ENCODE data around the gene ETF1.

ETF1 gene

GRCh38 chr5:138502521-138502920 is 40.5 kb downstream of the ETF1 start:
- H3K4me3 ChIP-seq (ENCODE audit: low read depth, low read length), result no peak overlapping the region
- DNase-seq (ENCODE audit: low read depth), result no peak
- TF ChIP-seq CTCF (conservative IDR thresholded peaks at IDR 0.05; ENCODE audit: low read depth, low read length), result no peak

GRCh38 chr5:138502121-138502520 is 40.9 kb downstream of the ETF1 start:
- TF ChIP-seq CTCF (conservative IDR thresholded peaks at IDR 0.05; ENCODE audit: low read depth, low read length), result no peak

GRCh38 chr5:138498376-138498775 is 44.7 kb downstream of the ETF1 start:
- no peak overlapping the region for H3K4me3 ChIP-seq (ENCODE audit: low read depth, low read length)
- DNase-seq (ENCODE audit: low read depth), result peak; percentile 33
- TF ChIP-seq CTCF (conservative IDR thresholded peaks at IDR 0.05; ENCODE audit: low read depth, low read length), result no peak

More at GRCh38 chr5:138502121-138502520, 40.9 kb downstream of the ETF1 start:
- DNase-seq (ENCODE audit: low read depth), result no peak
- no peak overlapping the region for H3K4me3 ChIP-seq (ENCODE audit: low read depth, low read length)

- no peak overlapping the region for H3K4me3 ChIP-seq (ENCODE audit: low read depth, low read length)
- TF ChIP-seq CTCF (conservative IDR thresholded peaks at IDR 0.05; ENCODE audit: low read depth, low read length), result no peak
- no peak for DNase-seq (ENCODE audit: low read depth)
Observed at GRCh38 chr5:138495351-138495750, 47.7 kb downstream of the ETF1 start.

GRCh38 chr5:138492560-138493045 is 50.4 kb downstream of the ETF1 start:
- DNase-seq (ENCODE audit: low read depth), result no peak
- no peak for TF ChIP-seq CTCF (conservative IDR thresholded peaks at IDR 0.05; ENCODE audit: low read depth, low read length)
- peak overlapping the region; percentile 58 for H3K4me3 ChIP-seq (ENCODE audit: low read depth, low read length)

- peak; percentile 92 for DNase-seq (ENCODE audit: low read depth)
- TF ChIP-seq CTCF (conservative IDR thresholded peaks at IDR 0.05; ENCODE audit: low read depth, low read length), result peak; percentile 21
- peak overlapping the region; percentile 60 for H3K4me3 ChIP-seq (ENCODE audit: low read depth, low read length)
Observed at GRCh38 chr5:138491669-138492559, 51.1 kb downstream of the ETF1 start.

GRCh38 chr5:138491284-138491648 is 51.8 kb downstream of the ETF1 start:
- H3K4me3 ChIP-seq (ENCODE audit: low read depth, low read length), result peak overlapping the region; percentile 60
- DNase-seq (ENCODE audit: low read depth), result no peak
- no peak for TF ChIP-seq CTCF (conservative IDR thresholded peaks at IDR 0.05; ENCODE audit: low read depth, low read length)
